IPS-NIHi7 (cell line): Measurements from ENCODE around the gene TJP3.

Experiments used
- DNase-seq: peaks from one replicate; pipeline ENCODE4 v3.0.0; 2012; ENCODE audit warnings: mixed read lengths; ENCODE audit errors: extremely low spot score

TJP3 gene

DNA sequence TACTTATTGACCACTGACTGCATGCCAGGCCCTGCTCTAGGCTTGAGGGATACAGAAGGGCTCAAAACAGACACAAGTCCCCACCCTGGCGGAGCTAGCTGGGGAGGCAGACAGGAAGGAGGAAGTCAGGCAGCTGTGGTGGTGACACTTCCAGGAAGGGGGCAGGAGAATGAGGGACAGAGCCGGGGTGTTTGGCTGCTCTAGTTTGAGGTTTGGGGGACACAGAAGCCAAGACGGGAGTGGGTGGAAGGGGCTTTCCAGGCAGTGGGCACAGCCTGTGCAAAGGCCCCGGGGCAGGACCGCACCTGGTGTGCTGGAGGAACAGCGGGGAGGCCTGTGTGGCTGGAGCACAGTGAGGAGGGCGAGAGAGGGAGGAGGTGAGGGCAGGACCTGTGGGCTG is 58.3 kb downstream of the TJP3 start:
- DNase-seq, result no peak

DNA sequence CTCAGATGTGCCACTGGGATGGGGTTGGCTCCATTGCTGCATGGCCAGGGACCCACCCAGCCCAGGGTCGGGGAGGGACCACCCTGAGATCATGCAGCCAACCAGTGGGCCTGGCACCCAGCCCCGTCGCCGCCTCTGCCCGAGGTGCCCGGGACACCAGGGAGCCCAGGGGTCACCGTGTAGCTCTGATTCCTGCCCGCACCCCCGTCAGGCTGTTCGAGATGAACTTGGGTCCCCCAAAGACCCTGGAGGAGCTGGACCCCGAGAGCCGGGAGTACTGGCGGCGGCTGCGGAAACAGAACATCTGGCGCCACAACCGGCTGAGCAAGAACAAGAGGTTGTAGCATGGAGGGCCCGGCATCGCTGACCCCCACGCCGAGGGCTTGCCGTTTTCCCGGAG is 58.9 kb downstream of the TJP3 start:
- no peak for DNase-seq

DNA sequence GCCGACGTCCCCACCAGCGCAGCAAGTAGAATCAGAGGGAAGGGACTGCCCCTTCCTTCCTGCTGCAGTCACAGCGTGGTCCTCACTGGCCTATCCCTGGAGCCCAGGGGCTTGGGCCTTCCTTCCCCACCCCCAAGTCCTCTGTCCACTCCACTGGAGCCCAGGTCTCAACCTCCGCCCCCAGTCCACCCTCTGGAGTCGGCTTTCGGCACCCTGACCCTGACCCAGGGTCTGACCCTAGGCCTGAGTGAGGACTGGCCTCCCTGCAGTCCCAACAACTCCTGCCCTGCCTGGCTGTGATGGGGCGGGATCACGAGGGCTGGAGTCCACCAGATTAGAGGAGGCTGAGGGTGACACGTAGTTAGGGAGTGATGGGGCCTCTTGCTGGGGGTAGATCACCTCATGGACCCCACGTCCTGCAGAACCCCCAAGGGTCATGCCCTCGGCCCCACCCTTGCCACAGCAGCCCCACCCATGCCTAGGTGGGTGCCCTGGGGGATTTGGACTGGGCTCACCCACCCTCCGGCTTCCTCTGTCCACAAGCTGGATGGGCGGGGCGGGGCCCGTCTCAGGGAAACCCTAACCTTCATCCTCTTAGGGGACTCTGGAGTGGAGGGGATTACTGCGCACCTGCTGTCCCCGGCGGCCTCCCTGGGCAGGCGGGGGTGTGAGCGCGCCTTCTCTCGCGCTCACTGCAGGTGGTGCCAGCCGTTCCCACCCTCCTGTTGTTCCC is 60.0 kb downstream of the TJP3 start:
- DNase-seq, result no peak

DNA sequence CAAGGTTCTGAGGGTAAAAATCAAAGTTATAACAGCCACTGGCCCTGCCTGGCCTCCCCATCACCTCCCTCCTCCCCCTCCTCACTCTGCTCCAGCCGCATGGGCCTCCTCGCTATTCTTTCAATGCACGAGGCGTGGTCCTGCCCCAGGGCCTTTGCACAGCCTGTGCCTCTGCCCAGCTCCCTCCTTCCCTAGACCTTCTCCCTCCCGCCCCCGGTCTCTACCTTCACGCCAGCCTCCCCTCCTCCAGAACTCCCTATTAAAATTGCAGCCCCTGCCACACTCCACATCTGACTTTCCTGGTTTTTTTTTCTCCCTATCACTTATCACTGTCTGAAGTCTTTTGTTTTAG is 60.5 kb downstream of the TJP3 start:
- DNase-seq, result no peak

DNA sequence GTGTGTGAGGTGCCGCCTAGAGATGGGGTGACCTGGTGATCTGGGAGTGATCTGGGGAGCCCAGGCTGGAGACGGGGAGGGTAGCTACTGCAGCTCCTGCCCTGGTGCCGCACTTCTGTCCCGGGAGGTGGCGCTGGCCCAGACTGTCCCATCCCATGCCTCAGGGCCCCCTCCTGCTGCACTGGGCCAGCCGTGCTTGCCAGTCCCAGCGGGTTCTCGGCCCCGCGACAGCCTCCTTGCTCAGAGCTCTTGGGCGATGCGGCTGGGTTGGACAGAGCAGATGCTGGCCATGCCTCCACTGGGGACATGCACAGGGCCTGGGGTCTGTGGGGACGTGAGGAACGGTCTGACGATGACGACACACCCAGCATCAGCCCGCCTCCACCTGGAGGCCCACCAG is 61.3 kb downstream of the TJP3 start:
- DNase-seq, result no peak

DNA sequence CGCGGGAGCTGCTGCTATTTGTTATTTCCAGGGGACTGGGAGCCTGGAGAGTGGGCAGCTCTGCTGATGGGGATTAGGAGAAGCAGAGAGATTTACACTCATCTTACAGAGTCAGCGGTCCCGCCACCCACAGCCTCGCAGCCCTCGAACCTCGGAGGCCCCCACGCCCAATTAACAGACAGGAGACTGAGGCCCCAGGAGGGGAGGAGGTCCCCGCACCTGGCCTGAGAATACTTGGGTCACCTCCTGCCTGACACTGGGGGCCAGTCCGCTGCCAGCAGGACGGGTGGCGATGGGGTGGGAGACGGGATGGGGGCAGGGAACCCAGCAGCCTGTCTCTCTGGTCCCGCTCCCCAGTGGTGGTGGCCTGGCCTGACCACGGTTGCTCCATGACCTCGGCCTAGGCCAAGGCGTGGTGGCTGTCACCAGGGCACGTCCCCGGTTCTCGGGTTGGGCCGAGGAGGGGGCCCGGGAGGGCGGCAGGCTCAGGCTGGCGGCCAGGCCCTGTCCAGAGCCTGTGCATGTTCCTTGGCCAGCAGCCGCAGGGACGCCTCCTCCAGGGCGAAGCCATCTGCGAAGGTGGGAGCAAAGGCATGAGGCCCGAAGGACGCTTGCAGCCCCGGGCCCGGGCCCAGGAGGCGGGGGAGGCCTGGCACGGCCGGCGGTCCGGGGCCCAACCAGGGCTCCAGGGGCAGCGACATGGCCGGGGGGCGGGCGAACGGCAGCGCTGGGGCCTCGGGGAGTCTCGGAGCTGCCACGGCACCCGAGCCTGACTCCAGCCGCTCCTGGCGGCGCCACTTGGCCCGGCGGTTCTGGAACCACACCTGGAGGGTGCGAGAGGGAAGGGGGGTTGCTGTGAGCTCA is 62.2 kb downstream of the TJP3 start:
- DNase-seq, result no peak

DNA sequence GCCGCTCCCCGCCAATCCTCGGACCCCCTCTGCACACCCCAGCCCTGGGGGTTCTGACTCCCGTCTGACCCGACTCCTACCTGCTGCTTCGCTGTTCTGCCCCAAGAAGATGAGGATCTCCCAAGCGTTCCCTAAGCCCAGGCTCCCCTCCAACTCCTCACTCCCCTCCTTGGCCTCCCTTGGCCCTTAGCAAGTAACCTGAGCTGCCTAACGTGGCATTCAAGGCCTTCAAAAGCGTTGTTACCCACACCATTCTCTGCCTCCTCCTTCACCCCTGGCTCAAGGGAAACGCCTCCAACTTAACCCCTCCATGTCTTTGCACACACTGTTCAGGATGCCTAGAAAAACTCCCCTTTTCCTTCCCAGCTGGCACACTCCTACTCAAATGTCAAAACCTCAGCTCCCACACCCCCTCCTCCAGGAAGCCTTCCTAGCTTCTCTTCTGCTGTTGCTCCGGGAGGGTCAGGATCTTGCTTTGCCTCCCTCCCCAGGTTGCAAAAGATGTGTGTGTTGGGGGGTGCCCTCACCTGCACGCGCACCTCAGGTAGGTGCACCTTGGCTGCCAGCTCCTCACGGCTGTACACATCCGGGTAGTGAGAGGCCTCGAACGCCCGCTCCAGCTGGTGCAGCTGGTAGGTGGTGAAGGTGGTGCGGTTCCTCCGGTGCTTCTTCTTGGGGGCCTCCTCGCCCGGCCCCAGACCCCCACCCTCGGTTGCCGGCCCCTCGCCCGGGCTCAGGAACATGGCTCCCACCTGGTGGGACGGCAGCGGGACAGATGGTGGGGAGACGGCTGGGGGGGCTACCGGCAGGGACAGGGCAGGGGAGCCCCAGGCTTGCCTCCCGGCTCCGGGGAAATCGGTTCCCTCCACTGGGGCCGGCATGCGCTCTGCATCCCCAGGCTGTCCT is 63.1 kb downstream of the TJP3 start:
- no peak for DNase-seq

DNA sequence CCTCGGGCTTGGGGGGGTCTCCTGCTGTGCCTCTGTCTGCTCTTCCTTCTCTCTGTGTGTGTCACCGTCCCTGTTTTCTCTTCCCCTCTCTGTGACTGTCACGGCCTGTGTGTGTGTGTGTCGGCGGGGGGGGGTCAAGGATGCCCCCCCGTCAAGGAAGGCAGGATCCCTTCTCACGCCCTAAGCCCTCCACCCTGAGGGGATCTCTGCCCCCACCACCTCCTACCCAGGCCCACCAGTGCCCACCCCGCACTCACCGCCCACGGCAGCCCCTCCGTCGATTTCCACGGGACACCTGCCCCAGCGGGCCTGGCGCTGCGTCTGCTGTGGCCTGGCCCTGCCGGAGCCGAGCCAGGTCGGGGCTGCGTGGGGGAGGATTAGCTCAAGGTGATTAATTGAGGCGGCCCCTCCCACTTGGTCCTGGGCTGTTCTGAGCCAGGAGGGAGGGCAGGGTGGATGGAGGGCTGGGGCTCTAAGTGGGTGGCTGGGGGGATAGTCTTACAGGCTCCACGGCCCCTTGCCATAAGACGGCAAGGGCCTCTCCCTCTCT is 63.8 kb downstream of the TJP3 start, which contains the start of gene RAX2:
TSS of gene RAX2 (minus strand) at position 323 of the 550 bp plus-strand sequence. CDS start 486 bp downstream, outside the sequence.
- DNase-seq, result no peak

DNA sequence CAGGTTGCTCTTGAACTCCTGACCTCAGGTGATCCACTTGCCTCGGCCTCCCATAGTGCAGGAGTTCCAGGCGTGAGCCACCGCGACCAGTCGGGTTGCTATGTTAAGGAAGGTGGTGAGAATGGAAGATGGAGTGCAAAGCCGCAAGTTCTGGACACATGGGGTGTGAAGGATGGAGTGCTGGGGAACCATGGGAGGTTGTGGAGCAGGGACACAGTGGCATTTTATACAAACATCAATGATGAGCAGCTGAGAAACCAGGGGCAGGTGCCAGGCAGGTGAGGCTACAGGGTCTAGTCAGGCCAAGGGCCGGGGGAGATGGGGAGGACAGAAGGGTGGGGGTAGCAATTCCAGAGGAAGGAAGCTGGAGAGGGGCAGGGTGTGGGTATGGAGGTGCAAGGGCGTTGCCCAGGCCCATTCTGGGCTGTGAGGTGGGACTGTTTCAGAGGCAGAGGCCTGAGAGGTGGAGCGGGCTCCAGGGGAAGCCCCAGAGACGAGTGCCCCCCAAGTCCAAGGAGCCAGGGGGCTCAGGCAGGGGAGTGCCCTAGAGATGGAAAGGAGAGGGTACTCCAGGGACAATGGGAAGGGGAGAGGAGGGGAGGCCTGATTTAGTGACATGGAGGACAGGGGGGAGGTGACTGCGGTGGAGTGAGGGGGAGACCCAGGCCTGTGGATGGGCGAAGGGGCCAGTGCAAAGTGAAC is 65.8 kb downstream of the TJP3 start:
- no peak for DNase-seq

DNA sequence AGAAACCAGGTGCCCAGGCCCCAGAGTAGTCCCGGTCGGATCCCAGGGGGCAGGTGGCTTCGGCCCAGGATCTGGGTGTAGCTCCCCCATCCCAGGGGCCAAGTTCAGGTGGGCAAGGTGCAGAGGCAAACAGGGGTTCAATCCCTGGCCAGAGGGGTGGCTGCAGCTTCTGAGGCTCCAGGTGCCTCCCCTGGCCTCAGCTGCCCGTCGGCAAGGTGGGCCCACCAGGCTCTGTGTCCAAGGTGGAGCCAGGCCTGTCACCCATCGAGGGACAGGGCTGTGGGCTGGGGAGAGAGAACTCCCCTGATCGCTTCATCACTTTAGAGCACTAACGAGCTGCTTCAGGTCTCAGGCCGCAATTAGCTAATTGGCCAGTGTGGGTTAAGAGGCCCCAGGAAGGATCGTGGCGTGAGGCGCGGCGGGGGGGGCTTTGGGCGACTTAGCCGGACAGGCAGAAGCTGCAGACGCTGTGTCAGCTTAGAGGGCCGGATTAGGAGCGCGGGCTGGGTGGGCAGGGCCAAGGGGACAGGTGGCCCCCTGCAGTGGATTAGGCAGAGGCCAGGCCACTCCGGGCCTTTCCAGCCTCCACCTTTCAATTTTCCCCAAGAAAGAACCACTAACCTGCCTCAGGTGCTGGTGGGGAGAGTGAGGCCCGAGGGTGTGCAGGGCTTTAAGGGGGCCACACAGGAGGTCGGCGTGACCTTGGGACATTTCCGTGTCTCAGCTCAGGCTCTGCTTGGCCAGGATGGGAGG is 66.6 kb downstream of the TJP3 start:
- no peak for DNase-seq

DNA sequence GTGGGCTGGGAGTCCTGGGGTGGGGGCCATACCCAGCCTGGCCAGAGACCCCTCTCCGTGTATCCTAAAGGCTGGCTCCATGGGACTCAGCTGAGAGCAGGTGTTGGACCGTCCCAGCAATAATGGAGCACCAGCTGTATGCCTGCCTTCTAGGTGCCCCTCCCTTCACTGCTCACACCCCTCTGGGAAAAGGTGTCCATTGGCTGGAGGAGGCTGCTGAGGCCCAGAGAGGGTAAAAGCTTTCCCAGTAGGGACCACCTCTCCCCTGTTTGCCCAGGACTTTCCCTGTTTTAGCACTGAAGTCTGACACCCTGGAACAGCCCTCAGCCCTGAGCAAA is 67.2 kb downstream of the TJP3 start:
- no peak for DNase-seq

DNA sequence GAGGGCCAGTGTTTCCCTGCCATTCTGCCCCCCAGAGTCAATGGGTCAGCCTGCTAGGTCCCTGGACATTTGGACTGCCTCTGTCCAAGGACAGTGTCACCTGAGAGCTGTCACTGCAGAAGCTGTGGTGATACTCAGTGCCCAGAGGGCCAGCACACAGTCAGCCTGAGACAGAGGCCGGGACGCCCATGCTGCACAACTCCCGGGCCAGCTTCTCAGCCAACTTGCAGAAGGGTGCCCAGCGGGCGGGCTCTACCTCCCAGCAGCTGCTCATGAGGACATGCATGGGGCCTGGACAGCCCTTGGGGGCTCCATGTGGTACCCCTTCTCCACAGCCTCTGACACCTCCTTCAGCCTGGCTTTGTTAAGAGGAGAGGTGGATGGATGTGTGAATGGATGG is 67.6 kb downstream of the TJP3 start:
- no peak for DNase-seq

DNA sequence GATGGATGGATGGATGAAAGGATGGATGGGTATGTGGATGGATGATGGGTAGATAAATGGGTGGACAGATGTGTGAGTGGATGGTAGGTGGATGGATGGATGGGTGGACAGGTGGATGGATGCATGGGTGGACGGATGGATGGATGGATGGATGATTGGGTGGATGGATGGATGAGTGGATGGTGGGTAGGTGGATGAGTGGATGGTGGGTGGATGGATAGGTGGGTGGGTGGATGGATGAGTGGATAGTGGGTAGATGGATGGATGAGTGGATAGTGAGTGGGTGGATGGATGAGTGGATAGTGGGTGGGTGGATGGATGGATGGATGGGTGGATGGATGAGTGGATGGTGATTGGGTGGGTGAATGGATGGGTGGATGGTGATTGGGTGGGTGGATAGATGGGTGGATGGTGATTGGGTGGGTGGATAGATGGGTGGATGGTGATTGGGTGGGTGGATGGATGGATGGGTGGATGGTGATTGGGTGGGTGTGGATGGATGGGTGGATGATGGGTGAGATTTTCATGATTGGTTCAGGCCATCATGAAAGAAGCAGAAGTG is 68.4 kb downstream of the TJP3 start:
- no peak for DNase-seq

DNA sequence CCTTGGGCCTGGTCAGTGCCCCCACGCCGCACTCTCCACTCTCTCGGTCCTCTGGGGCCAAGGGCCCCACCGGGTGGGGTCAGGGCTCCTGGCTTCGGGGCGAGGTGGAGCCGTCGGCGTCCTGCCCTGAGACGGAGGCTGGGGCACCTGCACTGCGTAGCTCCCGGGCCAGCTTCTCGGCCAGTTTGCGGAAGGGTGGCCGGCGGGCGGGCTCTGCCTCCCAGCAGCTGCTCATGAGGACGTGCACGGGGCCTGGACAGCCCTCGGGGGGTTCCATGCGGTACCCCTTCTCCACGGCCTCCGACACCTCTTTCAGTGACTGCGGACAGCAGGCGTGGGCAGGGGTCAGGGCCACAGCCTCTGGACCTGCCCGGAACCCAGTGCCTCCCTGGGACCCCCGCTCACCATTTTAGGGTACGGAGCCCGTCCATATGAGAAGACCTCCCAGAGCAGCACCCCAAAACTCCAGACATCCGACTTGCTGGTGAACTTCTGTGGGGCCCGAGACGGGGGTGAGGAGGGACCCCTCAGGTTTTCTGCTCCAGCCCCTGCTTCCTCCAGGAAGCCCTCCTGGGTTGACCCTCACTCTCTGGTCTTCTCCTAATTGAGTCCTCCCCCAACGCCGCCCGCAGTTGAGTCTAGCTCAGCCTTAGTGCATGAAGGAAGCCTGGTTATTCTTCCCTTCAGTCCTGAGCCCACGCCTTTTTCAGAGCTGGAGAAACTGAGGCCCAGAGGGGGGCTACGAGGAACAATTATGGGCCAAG is 70.1 kb downstream of the TJP3 start:
- no peak for DNase-seq

DNA sequence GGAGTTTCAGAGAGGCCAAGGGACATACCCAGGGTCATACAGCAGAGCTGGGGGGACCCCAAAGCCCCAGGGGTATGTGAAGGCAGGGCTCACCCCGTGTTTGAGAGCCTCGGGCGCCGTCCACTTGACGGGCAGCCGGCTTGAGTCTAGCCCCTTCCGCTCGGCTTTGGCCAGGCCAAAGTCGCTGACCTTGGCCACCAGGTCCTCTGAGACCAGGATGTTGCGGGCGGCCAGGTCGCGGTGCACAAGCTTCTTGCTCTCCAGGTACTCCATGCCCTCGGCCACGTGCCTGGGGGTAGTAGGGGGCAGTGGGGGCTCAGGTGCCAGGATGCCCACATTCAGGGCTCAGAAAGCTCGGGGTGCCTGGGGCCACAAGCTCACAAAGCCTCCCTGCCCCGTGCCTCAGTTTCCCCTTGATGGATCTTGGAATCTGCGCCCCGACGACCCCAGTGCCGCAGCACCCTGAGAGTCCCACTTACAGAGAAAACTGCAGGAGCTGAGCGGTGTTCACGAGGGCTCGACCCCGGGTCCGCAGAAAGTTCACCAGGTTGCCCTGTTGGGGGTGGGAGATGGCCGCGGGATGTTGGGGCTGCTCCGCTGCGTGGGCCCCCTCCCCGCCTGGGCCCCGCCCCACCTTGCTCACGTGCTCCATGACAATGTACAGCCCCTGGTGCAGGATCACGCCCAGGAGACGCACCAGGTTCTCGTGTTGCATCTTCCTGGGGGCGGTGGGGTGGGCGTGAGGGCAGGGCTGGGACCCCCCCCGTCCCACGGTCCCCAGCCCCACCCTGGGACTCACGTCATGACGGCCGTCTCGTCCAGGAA is 70.9 kb downstream of the TJP3 start:
- DNase-seq, result no peak

DNA sequence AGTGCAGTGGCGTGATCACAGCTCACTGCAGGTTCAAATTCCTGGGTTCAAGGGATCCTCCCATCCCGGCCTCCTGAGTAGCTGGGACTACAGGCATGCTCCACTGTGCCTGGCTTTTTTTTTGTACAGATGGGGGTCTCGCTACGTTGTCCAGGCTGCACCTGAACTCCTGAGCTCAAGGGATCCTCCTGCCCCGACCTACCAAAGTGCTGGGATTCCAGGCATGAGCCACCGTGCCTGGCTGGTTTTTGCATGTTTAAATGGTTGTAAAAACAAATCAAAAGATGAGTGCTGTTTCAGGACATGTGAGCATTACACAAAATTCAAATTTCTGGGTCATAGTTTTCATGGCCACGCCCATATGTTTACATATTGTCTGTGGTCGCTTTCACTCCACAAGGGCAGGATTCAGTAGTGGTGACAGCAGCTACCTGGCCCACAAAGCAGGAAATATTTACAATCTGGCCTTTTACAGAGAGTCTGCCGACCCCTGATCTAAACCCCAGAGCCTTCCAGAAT is 72.7 kb downstream of the TJP3 start:
- DNase-seq, result no peak

DNA sequence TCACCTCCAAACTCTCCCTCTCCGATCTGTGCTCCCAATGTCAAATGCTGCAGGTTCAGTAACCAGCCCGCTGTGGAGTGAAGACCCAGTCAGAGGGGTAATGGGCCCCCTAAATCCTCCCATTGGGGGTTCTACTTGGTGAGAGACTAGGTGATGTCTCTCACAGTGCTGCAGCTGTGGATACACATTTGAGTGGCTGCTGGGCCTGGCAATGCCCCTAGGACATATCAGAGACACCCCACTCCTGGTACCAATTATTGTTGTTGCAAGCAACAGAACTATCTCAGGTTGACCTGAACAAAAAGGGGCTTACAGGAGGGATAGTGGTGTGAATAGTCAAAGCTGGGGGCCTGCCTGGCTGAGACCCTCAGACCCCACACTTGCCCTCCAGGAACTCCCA is 73.4 kb downstream of the TJP3 start:
- no peak for DNase-seq

DNA sequence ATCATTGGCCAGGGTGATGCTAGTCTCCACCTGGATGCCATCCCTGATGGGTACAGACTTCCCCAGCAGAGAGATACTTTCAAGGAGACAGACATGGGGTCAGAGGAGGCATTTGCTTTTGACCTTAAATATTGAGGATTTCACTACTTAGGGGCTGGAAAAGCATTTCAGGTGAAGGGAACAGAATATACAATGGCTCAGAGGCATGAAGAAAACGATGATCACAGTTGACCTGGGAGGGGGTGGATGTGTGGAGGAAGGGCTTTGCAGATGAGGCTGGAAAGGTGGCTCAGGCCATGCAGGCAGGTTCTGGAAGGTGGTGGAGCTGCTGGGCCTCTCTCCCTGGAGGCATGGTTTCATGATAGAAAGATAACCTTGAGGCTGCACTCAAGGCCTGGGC is 74.1 kb downstream of the TJP3 start:
- DNase-seq, result no peak
